Suprapubic skin (tissue), 3 donors: ENCODE data around the gene PFN1.

Source experiments
- CTCF ChIP-seq, 2 donors: fragments of 200-600 bp in 1 of 2; fragments of 450-650 bp in 1 of 2; sonication (generic) in 1 of 2; IDR thresholded peaks; one replicate each; pipeline ENCODE4 v1.5.1; 2016 to 2019; ENCODE audit warnings: antibody characterized with exemption in 2 of 2, mild to moderate bottlenecking in 1 of 2, moderate library complexity in 1 of 2
- EP300 ChIP-seq: sonication (generic); formaldehyde crosslinking; IDR thresholded peaks from one replicate; pipeline ENCODE4 v1.6.1; 2017; ENCODE audit warnings: antibody characterized with exemption
- POLR2A ChIP-seq, 2 donors: fragments of 450-650 bp; IDR thresholded peaks; one replicate each; pipeline ENCODE4 v1.6.1; 2017; ENCODE audit warnings: antibody characterized with exemption in 2 of 2, mild to moderate bottlenecking in 2 of 2, moderate library complexity in 2 of 2

- TF ChIP-seq CTCF (IDR thresholded peaks at IDR 0.05) (no peak), EP300 (no peak), POLR2A (IDR thresholded peaks at IDR 0.05) (no peak)
Measured at GRCh38 chr17:4928881-4929280, 19.4 kb downstream of the PFN1 start.
